ENCODE measurements around the gene CDH13.

Gene CDH13

DNA sequence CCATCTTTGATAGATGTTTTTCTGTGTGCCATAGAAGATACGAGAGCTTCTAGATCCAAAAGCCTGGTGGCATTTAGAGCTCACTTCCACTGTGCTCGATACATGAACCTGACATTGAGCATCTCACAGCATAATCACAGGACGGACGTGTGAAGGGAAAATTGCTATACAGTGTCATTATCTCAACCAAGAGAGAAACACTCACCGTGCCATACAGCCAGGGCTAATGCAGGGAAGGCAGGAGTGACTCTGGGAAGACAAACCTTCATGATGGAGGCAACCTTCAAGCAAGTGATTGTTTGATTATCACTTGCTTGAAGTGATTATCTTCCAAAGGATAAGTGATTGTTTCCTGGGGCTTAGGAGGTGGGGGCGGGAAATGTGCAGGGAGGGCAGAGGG is 962.8 kb downstream of the CDH13 start:
- Mint-ChIP-seq H3K27me3 (ENCODE audit: low read depth, poor library complexity) (peaks cover 4% of the 10 kb centered on the region), H3K36me3 (ENCODE audit: low read depth) (no peaks in the 10 kb centered on the region), H3K27ac (peak overlapping the region; percentile 47), H3K9me3 (peaks cover 4% of the 10 kb centered on the region), H3K4me1 (peaks cover 48% of the 10 kb centered on the region), H3K4me3 (no peak overlapping the region)
- DNase-seq: no peak
- TF ChIP-seq, protein P1, sequence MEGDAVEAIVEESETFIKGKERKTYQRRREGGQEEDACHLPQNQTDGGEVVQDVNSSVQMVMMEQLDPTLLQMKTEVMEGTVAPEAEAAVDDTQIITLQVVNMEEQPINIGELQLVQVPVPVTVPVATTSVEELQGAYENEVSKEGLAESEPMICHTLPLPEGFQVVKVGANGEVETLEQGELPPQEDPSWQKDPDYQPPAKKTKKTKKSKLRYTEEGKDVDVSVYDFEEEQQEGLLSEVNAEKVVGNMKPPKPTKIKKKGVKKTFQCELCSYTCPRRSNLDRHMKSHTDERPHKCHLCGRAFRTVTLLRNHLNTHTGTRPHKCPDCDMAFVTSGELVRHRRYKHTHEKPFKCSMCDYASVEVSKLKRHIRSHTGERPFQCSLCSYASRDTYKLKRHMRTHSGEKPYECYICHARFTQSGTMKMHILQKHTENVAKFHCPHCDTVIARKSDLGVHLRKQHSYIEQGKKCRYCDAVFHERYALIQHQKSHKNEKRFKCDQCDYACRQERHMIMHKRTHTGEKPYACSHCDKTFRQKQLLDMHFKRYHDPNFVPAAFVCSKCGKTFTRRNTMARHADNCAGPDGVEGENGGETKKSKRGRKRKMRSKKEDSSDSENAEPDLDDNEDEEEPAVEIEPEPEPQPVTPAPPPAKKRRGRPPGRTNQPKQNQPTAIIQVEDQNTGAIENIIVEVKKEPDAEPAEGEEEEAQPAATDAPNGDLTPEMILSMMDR (IDR thresholded peaks at IDR 0.05): no peak

DNA sequence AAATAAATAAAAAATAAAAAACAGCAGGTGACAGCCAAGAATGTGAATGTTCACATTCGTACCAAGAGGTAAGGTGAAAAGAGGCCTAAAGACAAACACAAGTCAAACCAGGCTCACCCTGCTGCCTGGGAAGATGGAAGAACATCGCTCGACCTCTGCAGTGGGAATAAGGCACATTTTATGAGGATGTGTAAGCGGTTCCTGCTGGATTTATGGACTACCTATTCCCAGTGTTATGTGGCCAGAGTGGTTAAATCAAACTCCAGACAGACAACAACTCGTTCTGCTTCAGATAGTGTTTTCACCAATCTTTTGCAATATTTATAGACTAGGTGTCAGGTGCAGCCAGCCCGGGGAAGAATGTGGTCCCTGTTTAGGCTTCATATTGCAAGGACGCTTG is 966.0 kb downstream of the CDH13 start:
- DNase-seq: no peak
- H3K36me3 Mint-ChIP-seq (ENCODE audit: low read depth): no peaks in the 10 kb centered on the region

DNA sequence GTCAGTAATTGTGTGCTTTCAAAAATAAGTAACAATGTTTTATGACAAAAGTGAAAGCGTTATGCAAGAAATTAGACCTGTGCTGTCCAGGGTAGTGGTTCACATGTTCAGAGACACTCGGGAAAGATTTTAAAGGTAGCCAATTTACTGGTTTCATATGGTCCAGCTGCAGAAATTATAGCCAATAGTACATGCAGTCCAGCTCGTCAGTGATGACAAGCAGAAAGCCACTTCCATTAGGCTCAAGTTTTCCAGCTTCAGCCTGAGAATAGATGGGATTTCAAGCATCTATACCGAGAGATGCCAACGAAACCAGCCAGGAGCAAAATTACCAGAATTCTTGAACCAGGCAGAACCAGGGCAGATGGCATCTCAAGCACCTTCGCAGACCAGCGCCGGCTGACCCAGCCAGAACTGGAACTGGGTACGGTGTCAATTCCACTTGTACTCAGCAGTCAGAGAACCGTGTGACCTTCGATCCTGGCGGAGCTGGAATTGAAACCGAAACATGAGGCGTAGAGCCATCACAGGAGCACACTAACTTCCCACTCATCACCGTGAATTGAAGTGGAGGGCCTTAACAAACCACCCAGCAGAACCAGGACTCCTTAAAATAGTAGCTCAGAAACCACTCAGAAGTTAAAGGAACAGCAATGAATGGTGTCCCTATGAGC is 973.2 kb downstream of the CDH13 start:
- peaks cover 7% of the 10 kb centered on the region for H3K27me3 Mint-ChIP-seq (ENCODE audit: low read depth, poor library complexity)
- no peaks in the 10 kb centered on the region for H3K4me1 Mint-ChIP-seq
- TF ChIP-seq, protein P1 (IDR thresholded peaks at IDR 0.05): no peak
- H3K36me3 Mint-ChIP-seq (ENCODE audit: low read depth): no peaks in the 10 kb centered on the region
- no peak overlapping the region for H3K4me3 Mint-ChIP-seq
- H3K27ac Mint-ChIP-seq: no peak overlapping the region
- H3K9me3 Mint-ChIP-seq: no peaks in the 10 kb centered on the region
- no peak for DNase-seq

More for the DNA sequence above, 966.0 kb downstream of the CDH13 start:
- peaks cover 19% of the 10 kb centered on the region for H3K4me1 Mint-ChIP-seq
- TF ChIP-seq, protein P1 (IDR thresholded peaks at IDR 0.05): no peak
- no peak overlapping the region for H3K4me3 Mint-ChIP-seq
- peaks cover 8% of the 10 kb centered on the region for H3K27me3 Mint-ChIP-seq (ENCODE audit: low read depth, poor library complexity)
- no peak overlapping the region for H3K27ac Mint-ChIP-seq
- peaks cover 4% of the 10 kb centered on the region for H3K9me3 Mint-ChIP-seq

DNA sequence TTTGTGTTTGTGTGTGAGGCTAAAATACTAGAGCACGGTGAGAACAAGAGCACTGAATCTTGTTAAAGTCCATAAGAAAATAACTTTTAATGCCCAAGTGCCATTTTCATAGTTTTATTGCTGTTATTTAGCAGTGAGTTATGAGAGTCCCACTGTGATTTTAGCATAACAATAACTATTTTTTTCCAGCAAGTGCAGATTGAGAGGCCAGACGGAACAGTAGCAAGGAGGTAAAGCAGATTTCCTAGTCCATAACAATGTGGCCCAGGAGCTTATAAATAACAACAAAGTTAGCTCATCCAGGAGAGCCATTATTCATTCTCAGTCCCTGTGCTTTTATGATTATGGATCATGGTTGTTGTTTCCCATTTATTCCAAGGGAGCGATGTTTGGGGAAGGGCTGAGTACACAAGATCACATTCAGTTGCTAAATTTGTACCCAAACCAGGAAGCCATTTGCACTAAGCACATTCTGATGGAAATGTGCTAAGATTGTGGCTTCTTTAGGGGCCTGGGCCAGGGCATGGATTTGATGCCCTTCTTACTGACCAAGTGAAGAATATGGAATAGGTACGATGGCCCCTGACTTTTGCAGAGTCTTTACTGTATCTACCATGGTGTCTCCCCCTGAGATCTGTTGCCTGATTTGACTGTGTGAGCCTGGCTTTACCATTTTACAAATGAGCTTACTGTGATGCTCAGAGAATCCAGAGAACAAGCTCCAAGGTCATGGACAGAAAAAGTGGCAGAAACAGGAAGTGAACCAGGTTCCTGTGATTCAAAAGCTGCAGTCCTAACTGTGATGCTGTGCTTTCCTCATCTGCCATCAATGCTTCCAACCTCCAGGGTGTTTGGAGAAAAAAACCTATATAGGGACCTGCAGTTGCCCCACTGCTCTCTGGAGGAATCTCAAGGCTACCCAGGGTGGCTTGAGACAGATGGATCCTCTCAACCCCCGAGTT is 976.3 kb downstream of the CDH13 start:
- DNase-seq: no peak
- H3K4me3 Mint-ChIP-seq: no peak overlapping the region
- H3K27ac Mint-ChIP-seq: no peak overlapping the region
- no peaks in the 10 kb centered on the region for H3K4me1 Mint-ChIP-seq
- no peaks in the 10 kb centered on the region for H3K9me3 Mint-ChIP-seq
- no peaks in the 10 kb centered on the region for H3K36me3 Mint-ChIP-seq (ENCODE audit: low read depth)
- TF ChIP-seq, protein P1 (IDR thresholded peaks at IDR 0.05): no peak
- peaks cover 7% of the 10 kb centered on the region for H3K27me3 Mint-ChIP-seq (ENCODE audit: low read depth, poor library complexity)

- peaks cover 7% of the 10 kb centered on the region for H3K27me3 Mint-ChIP-seq (ENCODE audit: low read depth, poor library complexity)
- no peaks in the 10 kb centered on the region for H3K36me3 Mint-ChIP-seq (ENCODE audit: low read depth)
- H3K27ac Mint-ChIP-seq: no peak overlapping the region
- H3K9me3 Mint-ChIP-seq: no peaks in the 10 kb centered on the region
- TF ChIP-seq, protein P1 (IDR thresholded peaks at IDR 0.05): no peak
- DNase-seq: no peak
- H3K4me1 Mint-ChIP-seq: no peaks in the 10 kb centered on the region
- H3K4me3 Mint-ChIP-seq: no peak overlapping the region
Measured at GRCh38 chr16:83603723-83604570, 977.2 kb downstream of the CDH13 start.

Measured in nephron progenitor cell (in vitro differentiated cells).